K562 (cell line): ENCODE data around the gene CACTIN. TPM values are rescaled to one million over a fixed set of nuclear protein-coding genes. Genes with fewer than 3 reads are reported as not detected.

Source experiments
- ATAC-seq: fragments of 200-7000 bp; cut with Tn5 transposase; 3 replicates; pipeline ENCODE4 v1.9.1; 2020; ENCODE audit warnings: moderate library complexity
- BruUV-seq: library from RNA; stranded (reverse); fragments of 400-500 nt; replicated peaks from 2 replicates; lab custom pipeline; 2021; lab: Mats Ljungman, UMichigan
- CTCF ChIA-PET: fragments of 300-600 bp; formaldehyde crosslinking; extraction: SDS; loops from one replicate; lab custom pipeline; 2021; ENCODE audit warnings: low intra/inter-chr PET ratio; lab: Yijun Ruan, JAX
- POLR2A ChIA-PET: fragments of 300-600, 350-650 bp; sonication (Branson Sonifier 250); formaldehyde crosslinking; extraction: SDS; loops from one replicate; lab custom pipeline; 2021; ENCODE audit warnings: antibody characterized with exemption, inconsistent platforms; lab: Yijun Ruan, JAX
- DNase-seq, 4 experiments: peaks; one replicate each; pipeline versions ENCODE4 v3.0.0 to v3.0.0-alpha.2; 2011 to 2018; ENCODE audit warnings: low spot score in 3 of 4, mixed read lengths in 3 of 4; ENCODE audit errors: extremely low read depth in 1 of 4
- FAIRE-seq: peaks from 2 replicates; lab custom pipeline; 2011; peaks lifted over from hg19 to GRCh38; lab: Jason Lieb, UNC
- H2AFZ ChIP-seq: 2 replicates; pipeline ENCODE4 v1.6.0; 2011; ENCODE audit warnings: low read depth, low read length, control low read depth, inconsistent platforms
- H3K27ac ChIP-seq: fragments of 200-600 bp; 3 replicates; pipeline ENCODE4 v1.8.0; 2011; ENCODE audit warnings: low read depth, mild to moderate bottlenecking, control low read depth, inconsistent platforms, low read length, moderate library complexity, mixed read lengths; ENCODE audit errors: extremely low read depth
- H3K27me3 ChIP-seq, 2 experiments: fragments of 300-600 bp in 1 of 2; 2 replicates in 1 of 2; 3 replicates in 1 of 2; pipeline versions ENCODE4 v1.6.0 to v1.8.0; 2011; ENCODE audit warnings: inconsistent platforms in 2 of 2, low read length in 2 of 2, mild to moderate bottlenecking in 1 of 2, mixed read lengths in 1 of 2, moderate library complexity in 1 of 2; ENCODE audit not compliant: control insufficient read depth in 2 of 2, insufficient read depth in 2 of 2
- H3K36me3 ChIP-seq: fragments of 300-600 bp; 3 replicates; pipeline ENCODE4 v1.8.0; 2011; ENCODE audit warnings: mild to moderate bottlenecking, low read length, inconsistent platforms; ENCODE audit not compliant: control insufficient read depth, insufficient read depth
- H3K4me1 ChIP-seq, 2 experiments: fragments of 200-600 bp in 1 of 2; replicated peaks in 1 of 2; 2 replicates in 1 of 2; 3 replicates in 1 of 2; pipeline versions ENCODE4 v1.5.1 to v1.8.0; 2011; ENCODE audit warnings: inconsistent platforms in 2 of 2, low read length in 2 of 2, mild to moderate bottlenecking in 1 of 2, mixed read lengths in 1 of 2, moderate library complexity in 1 of 2; ENCODE audit not compliant: control insufficient read depth in 2 of 2, insufficient read depth in 2 of 2
- H3K4me2 ChIP-seq: 2 replicates; pipeline ENCODE4 v1.6.1; 2011; ENCODE audit warnings: low read length, control low read depth, inconsistent platforms, mixed read lengths; ENCODE audit not compliant: insufficient read depth
- H3K4me3 ChIP-seq: fragments of 200-600 bp; sonication (generic), shearing (Covaris generic); 2 replicates; pipeline ENCODE4 v1.5.1; 2016; ENCODE audit warnings: control low read depth, inconsistent platforms
- H3K79me2 ChIP-seq: fragments of 200-600 bp; 3 replicates; pipeline ENCODE4 v1.8.0; 2011; ENCODE audit warnings: low read length, inconsistent platforms; ENCODE audit not compliant: control insufficient read depth, insufficient read depth
- H3K9ac ChIP-seq, 2 experiments: 2 replicates each; pipeline versions ENCODE4 v1.6.0 to v1.6.1; 2011; ENCODE audit warnings: low read depth in 2 of 2, low read length in 2 of 2, control low read depth in 1 of 2, inconsistent platforms in 1 of 2, mild to moderate bottlenecking in 1 of 2, mixed read lengths in 1 of 2; ENCODE audit not compliant: insufficient read depth in 1 of 2
- H3K9me1 ChIP-seq: one replicate; pipeline ENCODE4 v1.6.0; 2011; ENCODE audit warnings: inconsistent platforms, mild to moderate bottlenecking, low read length, moderate library complexity; ENCODE audit not compliant: control insufficient read depth, insufficient read depth
- H3K9me3 ChIP-seq: replicated peaks from 2 replicates; pipeline ENCODE4 v1.5.1; 2011; ENCODE audit warnings: low read depth, low read length, inconsistent platforms; ENCODE audit not compliant: control insufficient read depth, insufficient read depth
- H4K20me1 ChIP-seq: replicated peaks from 2 replicates; pipeline ENCODE4 v1.6.1; 2011; ENCODE audit warnings: low read length, inconsistent platforms, mixed read lengths; ENCODE audit not compliant: control insufficient read depth, insufficient read depth
- CBX3 ChIP-seq, 2 experiments: IDR thresholded peaks; 1 replicate in 1 of 2; 2 replicates in 1 of 2; pipeline ENCODE4 v1.6.1; 2012; ENCODE audit warnings: inconsistent platforms in 2 of 2, low read length in 2 of 2, borderline replicate concordance in 1 of 2, control low read depth in 1 of 2
- FOXK2 ChIP-seq, 2 experiments: fragments of 450-650 bp; IDR thresholded peaks in 1 of 2; conservative IDR thresholded peaks in 1 of 2; 2 replicates each; pipeline ENCODE4 v1.6.1; 2016; ENCODE audit warnings: low read depth in 2 of 2, mild to moderate bottlenecking in 1 of 2
- MTA2 ChIP-seq: fragments of 450-650 bp; IDR thresholded peaks from 2 replicates; pipeline ENCODE4 v1.6.1; 2016; ENCODE audit warnings: low read depth
- MTF1 ChIP-seq: fragments of 250-450 bp; sonication (Bioruptor Pico); IDR thresholded peaks from 2 replicates; pipeline ENCODE4 v1.9.0; 2021; ENCODE audit warnings: moderate library complexity, mild to moderate bottlenecking, inconsistent platforms, borderline replicate concordance
- NFIC ChIP-seq: fragments of 450-650 bp; IDR thresholded peaks from 2 replicates; pipeline ENCODE4 v1.6.1; 2017; ENCODE audit warnings: mild to moderate bottlenecking, inconsistent platforms
- POLR2A ChIP-seq: fragments of 450-650 bp; conservative IDR thresholded peaks from 2 replicates; pipeline ENCODE4 v1.6.1; 2016
- POLR2G ChIP-seq: fragments of 200-400 bp; formaldehyde crosslinking; IDR thresholded peaks from 2 replicates; pipeline ENCODE4 v1.6.1; 2017; ENCODE audit warnings: low read depth, mild to moderate bottlenecking, antibody characterized with exemption, low read length, moderate library complexity
- RCOR1 ChIP-seq, 2 experiments: IDR thresholded peaks; 2 replicates each; pipeline ENCODE4 v1.6.1; 2012; ENCODE audit warnings: low read depth in 2 of 2, low read length in 2 of 2, borderline replicate concordance in 1 of 2, improper control_type of control experiment in 1 of 2
- RFX1 ChIP-seq: fragments of 450-650 bp; IDR thresholded peaks from 2 replicates; pipeline ENCODE4 v1.6.1; 2016; ENCODE audit warnings: mild to moderate bottlenecking, moderate library complexity
- RFX7 ChIP-seq: fragments of 250-450 bp; sonication (Bioruptor Pico); IDR thresholded peaks from 2 replicates; pipeline ENCODE4 v1.5.1; 2021; ENCODE audit warnings: mild to moderate bottlenecking
- TAF1 ChIP-seq: IDR thresholded peaks from 2 replicates; pipeline ENCODE4 v1.6.1; 2011; ENCODE audit warnings: mild to moderate bottlenecking, low read length, moderate library complexity; ENCODE audit not compliant: insufficient read depth, control insufficient read depth, severe bottlenecking; ENCODE audit errors: extremely low read depth
- YY1 ChIP-seq, 3 experiments: IDR thresholded peaks; 2 replicates each; pipeline ENCODE4 v1.6.1; 2011; ENCODE audit warnings: low read length in 2 of 3, mild to moderate bottlenecking in 2 of 3, moderate library complexity in 2 of 3, borderline replicate concordance in 1 of 3, control low read depth in 1 of 3, low read depth in 1 of 3; ENCODE audit not compliant: insufficient read depth in 3 of 3, insufficient replicate concordance in 2 of 3, control insufficient read depth in 1 of 3, insufficient read length in 1 of 3; ENCODE audit errors: extremely low read depth in 1 of 3
- ZNF23 ChIP-seq: fragments of 250-450 bp; sonication (Bioruptor Pico); IDR thresholded peaks from 2 replicates; pipeline ENCODE4 v1.4.0; 2020; ENCODE audit warnings: mild to moderate bottlenecking
- WGBS: fragments of 100-300 bp; shearing (Covaris generic); methylation state at CpG from one replicate; pipeline ENCODE4 v1.1.6; 2016; ENCODE audit warnings: low coverage, mixed read lengths; ENCODE audit not compliant: insufficient coverage; ENCODE audit errors: missing lambda C conversion rate; 5-methylcytosine and 5-hydroxymethylcytosine counted together
- in situ Hi-C: fragments of 300-500 bp; cut with MboI; formaldehyde crosslinking; loops from 4 replicates; pipeline ENCODE4 v1.15.0; 2018; ENCODE audit warnings: inconsistent platforms, mixed read lengths
- intact Hi-C: fragments of 100-400 bp; cut with micrococcal nuclease; formaldehyde crosslinking; loops from 2 replicates; pipeline ENCODE4 v1.14.2; 2022
- polyA plus RNA-seq, 8 experiments: library from polyadenylated mRNA; depleted of rRNA in 4 of 8; stranded (reverse) in 5 of 8; unstranded in 3 of 8; fragments of >200 nt; fragmentation: Nextera tagmentation in 2 of 8; fragmentation: Illumina TruSeq in 1 of 8; extraction: Ambion mirVana in 2 of 8; extraction: Trizol in 1 of 8; gene quantifications; 2 replicates each; pipeline versions ENCODE4 v1.2.1 to v1.2.3, GENCODE V29; 2011 to 2014; ENCODE audit warnings: inconsistent platforms in 1 of 8, missing spikeins in 1 of 8
- total RNA-seq, 7 experiments: library from RNA; depleted of rRNA in 6 of 7; stranded (reverse); fragments of >200 nt in 6 of 7; fragmentation: Illumina TruSeq in 2 of 7; extraction: Trizol in 2 of 7; gene quantifications; 2 replicates each; pipeline versions ENCODE4 v1.2.1 to v1.2.3, GENCODE V29; 2011 to 2021; ENCODE audit warnings: low replicate concordance in 1 of 7
- TF ChIP-seq, protein P1 (sequence below): sonication (generic); formaldehyde crosslinking; IDR thresholded peaks from 2 replicates; pipeline ENCODE4 v1.8.0; 2023; ENCODE audit warnings: mild to moderate bottlenecking, missing genetic modification reagents
- TF ChIP-seq, protein P2 (sequence below): fragments of 450-650 bp; conservative IDR thresholded peaks from 2 replicates; pipeline ENCODE4 v1.6.1; 2016; ENCODE audit warnings: missing genetic modification characterization, low read depth, mild to moderate bottlenecking, control low read depth, missing compliant biosample characterization

Gene CACTIN
- total and polyA plus RNA-seq, 9 of the 15 experiments (the other 6 are each of a cell fraction or from before 2014, with no cell fraction given): 0.15 to 49.2 (median 15.0) TPM

DNA sequence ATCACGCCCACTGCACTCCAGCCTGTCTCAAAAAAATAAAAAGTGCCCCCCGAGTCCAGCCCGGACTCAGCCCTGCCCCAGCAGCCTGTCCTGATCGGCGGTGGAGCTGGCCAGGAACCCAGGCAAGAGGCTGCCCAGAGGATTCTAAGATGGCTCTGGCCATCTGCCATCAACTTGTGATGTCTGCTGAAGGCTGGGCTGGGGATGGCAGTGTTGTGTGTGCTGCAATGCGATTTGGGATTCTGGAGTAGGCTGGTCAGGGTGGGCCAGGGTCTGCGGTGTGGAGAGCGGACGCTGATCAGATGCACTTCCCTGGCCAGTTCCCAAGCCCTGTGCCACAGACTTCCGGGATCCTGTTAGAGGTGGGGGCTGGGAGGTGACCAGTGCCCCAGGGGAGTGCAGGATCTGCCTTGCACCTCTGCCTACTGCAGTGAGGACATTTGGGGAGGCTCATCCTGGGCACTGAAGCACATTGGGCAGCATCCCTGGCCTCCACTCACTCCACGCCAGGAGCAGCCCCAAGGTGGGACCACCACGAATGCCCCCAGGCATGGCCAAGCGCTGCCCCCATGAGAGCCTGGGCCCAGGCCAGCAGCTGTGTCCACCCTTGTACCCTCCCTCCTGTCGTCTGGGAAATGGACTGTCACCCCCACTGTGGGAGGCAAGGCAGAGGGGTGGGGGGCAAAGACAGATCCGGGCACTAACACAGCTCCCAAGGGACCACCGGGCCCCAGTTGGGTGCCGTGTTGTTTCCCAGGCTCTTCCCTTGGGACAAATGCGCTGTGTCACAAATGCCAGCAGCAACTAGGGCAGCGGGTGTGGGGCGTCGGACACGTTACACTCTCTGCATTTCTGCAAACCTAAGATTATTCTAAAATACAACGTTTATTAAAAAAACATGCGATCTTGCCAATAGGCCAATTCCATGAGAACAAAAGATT lies 16.5 kb downstream of the CACTIN start:
- Histone ChIP-seq H3K9ac (peak overlapping the region; percentile 44 to 45; a peak in 2 of 4 replicates), H4K20me1 (no peaks in the 10 kb centered on the region), H3K9me1 (no peaks in the 10 kb centered on the region), H3K4me3 (no peak overlapping the region), H2AFZ (no peak overlapping the region), H3K4me1 (peaks cover 42 to 98% of the 10 kb centered on the region in 2 experiments), H3K79me2 (peaks cover 36% of the 10 kb centered on the region), H3K4me2 (no peak overlapping the region), H3K9me3 (no peaks in the 10 kb centered on the region; the same call in 1 of the 2 replicates), H3K27ac (peak overlapping the region; percentile 98), H3K36me3 (peaks cover 58% of the 10 kb centered on the region), H3K27me3 (no peaks in the 10 kb centered on the region)
- DNase-seq (no peak), FAIRE-seq (no peak), ATAC-seq (no peak)
- CTCF ChIA-PET: no interaction called here
- BruUV-seq: no TSS peak
- in situ Hi-C loops: no loop called here
- 90% methylated on average over 24 of the region's 24 CpGs for WGBS
- intact Hi-C loops: loop anchor here (10.0 kb wide), 1 partner anchor 65 kb away; no protein-coding TSS in a partner anchor
- POLR2A ChIA-PET: interaction anchor here (0.5 to 4.0 kb wide), 3 partner anchors 15 to 37 kb away, joined by 3 to 29 read pairs (median 4); partner anchors contain the start of gene HMG20B
- TF ChIP-seq NFIC (no peak), POLR2G (peak; percentile 33; the same call in 1 of the 2 replicates), RCOR1 (IDR thresholded peaks at IDR 0.05; ENCODE audit: borderline replicate concordance in 1 of 2, low read depth in 2 of 2, low read length in 2 of 2) (no peak), ZNF23 (CRISPR knock-in tag) (peak; percentile 99), MTF1 (CRISPR knock-in tag) (no peak), MTA2 (no peak), TAF1 (no peak), RFX1 (no peak), FOXK2 (conservative IDR thresholded peaks at IDR 0.05 in 1 of 2, IDR thresholded peaks at IDR 0.05 in 1 of 2; ENCODE audit: low read depth in 2 of 2) (no peak), CBX3 (IDR thresholded peaks at IDR 0.05; ENCODE audit: borderline replicate concordance in 1 of 2, low read length in 2 of 2) (0 out of 3 replicates have a peak, but pooled peaks of 1 of the 2 experiments have one; percentile 31), RFX7 (CRISPR knock-in tag) (no peak), POLR2A (0 out of 2 replicates have a peak, but pooled peaks have one; percentile 35), YY1 (IDR thresholded peaks at IDR 0.05; ENCODE audit: borderline replicate concordance in 1 of 3, control insufficient read depth in 1 of 3, extremely low read depth in 1 of 3, insufficient read depth in 3 of 3, insufficient read length in 1 of 3, insufficient replicate concordance in 2 of 3, low read depth in 1 of 3, low read length in 2 of 3) (peak in 2 of 3 experiments; percentile 23 to 67)
- TF ChIP-seq, protein P1, sequence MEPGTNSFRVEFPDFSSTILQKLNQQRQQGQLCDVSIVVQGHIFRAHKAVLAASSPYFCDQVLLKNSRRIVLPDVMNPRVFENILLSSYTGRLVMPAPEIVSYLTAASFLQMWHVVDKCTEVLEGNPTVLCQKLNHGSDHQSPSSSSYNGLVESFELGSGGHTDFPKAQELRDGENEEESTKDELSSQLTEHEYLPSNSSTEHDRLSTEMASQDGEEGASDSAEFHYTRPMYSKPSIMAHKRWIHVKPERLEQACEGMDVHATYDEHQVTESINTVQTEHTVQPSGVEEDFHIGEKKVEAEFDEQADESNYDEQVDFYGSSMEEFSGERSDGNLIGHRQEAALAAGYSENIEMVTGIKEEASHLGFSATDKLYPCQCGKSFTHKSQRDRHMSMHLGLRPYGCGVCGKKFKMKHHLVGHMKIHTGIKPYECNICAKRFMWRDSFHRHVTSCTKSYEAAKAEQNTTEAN (CRISPR knock-in tag): no peak
- TF ChIP-seq, protein P2, sequence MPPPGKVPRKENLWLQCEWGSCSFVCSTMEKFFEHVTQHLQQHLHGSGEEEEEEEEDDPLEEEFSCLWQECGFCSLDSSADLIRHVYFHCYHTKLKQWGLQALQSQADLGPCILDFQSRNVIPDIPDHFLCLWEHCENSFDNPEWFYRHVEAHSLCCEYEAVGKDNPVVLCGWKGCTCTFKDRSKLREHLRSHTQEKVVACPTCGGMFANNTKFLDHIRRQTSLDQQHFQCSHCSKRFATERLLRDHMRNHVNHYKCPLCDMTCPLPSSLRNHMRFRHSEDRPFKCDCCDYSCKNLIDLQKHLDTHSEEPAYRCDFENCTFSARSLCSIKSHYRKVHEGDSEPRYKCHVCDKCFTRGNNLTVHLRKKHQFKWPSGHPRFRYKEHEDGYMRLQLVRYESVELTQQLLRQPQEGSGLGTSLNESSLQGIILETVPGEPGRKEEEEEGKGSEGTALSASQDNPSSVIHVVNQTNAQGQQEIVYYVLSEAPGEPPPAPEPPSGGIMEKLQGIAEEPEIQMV (tag): no peak
